AG20443 (cell line): ENCODE data around the gene CD44.

Experiments used
- DNase-seq: peaks from one replicate; pipeline ENCODE4 v3.0.0; 2012; ENCODE audit warnings: low spot score, mixed read lengths

CD44 gene

DNA sequence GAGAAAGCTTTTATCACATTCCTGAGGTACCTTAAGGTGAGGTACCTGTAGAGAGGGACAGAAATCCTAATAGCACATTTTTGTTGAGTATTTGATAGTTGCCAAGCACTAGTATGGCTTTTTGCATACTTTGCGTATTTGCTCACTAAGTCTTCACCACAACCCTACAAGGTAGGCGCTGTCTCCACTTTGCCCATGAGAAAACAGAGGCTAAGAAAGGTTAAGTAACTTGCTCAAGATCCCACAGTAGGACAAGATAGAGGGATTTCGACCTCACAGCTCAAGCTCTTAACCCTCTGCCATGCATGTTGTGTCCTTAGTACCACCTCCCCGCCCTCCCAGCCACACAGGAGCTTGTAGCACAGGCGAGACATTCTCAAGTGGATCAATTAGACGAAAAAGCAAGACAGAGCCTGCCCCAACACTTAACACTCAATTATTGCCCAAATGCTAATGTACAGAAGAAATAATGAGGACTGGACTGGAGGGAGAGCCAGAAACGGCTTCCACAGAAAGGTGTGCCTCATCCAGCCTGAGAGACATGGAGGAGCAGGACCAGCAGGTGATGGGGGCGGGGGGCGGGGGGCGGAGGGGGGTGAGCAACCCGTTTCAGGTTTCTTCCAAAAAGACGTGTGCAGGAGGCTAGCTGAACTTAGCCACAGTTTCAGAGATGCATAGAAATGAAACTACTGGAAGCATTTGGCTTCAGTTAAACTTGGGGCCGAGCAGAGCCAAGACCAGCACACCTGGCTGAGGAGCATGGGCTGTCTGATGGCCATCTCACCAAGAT is 26.7 kb upstream of the CD44 start:
- DNase-seq = no peak

- DNase-seq = no peak
These were observed 26.2 kb upstream of the CD44 start for GRCh38 chr11:35112846-35113105.

DNA sequence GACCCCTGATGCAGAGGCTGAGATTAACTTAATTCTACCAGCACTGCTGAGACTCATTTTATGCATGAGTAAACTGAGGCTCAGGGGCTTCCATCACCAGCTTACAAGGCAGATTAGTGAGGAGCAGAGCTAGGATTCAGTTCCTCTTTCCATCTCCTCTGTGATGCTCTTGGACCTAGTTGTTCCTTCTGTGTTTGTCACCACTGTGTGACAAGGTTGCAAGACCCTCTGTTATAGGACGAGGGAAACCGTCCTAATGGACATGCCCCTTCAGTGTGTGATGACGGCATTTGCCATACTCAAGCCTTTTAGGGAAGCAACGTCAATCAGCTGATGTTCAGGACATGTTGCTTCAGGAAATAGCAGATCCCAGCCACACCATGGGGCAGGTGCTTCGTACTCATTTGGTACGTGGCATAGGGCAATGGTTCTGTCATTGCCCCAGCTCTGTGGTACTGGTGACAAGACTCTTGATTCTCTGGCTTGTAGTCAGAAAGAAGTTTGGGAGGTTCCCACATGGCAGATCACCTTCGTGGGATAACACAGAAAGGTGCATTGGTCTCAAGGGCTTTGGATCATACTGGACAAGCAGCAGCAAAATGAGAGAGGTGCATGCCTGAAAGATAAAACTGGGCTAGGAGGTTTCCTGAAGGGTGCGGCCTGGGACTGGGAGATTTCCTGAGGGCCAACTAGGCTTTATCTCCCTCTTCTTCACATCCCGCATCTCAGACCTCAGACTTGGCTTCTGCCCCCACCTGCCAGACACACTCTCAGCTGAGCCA is 23.9 kb upstream of the CD44 start:
- no peak for DNase-seq

DNA sequence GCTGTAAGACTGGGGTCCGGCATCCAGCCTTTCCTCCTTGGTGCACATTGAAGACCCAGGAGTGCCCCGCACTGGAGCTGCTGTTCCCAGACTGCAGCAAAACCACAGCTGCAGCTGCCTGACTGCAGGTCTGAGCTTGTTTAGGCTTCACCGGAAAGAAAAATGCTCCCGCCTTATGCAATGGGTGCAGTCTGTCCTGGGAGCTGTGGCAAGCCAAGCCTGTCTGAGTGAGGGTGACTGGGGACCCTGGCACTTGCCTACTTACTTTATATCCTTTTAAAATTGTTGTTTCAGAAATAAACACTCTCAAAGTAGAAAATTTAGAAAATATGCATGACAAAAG is 23.3 kb upstream of the CD44 start:
- DNase-seq = no peak

GRCh38 chr11:35116245-35116644 is 22.7 kb upstream of the CD44 start:
- no peak for DNase-seq

- DNase-seq = peak; percentile 19
These were observed 22.0 kb upstream of the CD44 start for GRCh38 chr11:35116762-35117640.

DNA sequence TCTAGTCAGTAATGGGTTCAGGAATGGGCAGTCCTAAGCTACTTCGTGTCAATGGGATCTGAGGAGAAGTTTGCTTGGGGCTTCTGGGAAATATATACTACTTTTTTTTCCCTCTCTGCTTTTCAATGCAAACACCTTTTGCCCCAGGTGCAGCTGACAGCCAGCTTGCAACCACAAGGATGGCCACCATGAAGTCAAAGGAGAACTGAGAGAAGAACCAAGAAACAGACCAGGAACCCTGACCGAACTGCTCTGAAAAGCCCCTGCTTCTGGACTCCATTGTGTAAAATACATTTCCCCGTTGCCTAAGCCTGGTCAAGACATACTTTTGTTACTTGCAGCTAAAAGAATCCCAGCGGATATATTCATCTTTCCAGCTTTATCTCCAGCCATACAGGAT is 20.1 kb upstream of the CD44 start:
- DNase-seq = no peak

GRCh38 chr11:35121326-35121865 is 17.6 kb upstream of the CD44 start:
- DNase-seq = no peak

- no peak for DNase-seq
These were observed 16.7 kb upstream of the CD44 start for GRCh38 chr11:35122308-35122707.

DNA sequence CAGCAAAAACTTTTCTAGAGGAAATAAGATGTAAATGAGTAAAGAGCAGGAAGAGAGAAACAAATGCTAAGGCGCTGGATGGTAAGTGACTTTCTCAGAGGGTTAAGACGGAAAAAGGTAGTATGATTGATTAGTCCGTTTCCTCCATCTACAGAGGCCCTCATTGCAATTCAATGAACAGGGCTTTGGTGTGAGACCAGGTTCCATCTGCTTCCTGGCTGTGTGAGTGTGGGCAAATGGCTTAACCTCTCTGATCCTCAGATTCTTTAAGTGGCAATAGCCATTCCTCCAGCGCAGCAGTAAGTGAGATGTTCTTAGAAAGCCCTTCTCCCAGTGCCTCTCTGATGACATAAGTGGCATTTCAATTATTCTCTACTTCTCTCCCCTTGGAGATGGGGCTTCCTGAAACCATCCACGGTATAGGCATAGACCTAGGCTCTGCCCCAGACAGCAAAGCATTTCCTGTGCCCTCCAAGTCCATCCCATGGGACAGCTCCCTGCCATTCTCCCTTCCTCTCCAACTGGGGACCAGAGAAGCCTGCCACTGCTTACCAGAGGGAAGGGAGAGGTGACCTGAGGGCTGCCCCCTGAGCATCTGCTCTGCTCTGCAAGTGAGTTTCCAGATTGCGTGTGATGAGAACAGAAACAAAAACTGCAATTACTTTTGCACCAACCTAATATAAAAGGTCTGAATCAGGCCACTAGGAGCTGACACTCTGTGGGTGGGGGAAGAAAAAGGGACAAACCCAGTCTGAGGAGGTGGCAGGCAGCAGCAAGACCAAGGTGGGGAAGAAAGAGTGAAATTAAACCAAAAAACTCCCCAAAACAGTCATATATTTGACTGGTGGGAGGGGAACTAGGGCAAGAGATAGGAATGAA is 12.7 kb upstream of the CD44 start:
- peak; percentile 12 for DNase-seq

DNA sequence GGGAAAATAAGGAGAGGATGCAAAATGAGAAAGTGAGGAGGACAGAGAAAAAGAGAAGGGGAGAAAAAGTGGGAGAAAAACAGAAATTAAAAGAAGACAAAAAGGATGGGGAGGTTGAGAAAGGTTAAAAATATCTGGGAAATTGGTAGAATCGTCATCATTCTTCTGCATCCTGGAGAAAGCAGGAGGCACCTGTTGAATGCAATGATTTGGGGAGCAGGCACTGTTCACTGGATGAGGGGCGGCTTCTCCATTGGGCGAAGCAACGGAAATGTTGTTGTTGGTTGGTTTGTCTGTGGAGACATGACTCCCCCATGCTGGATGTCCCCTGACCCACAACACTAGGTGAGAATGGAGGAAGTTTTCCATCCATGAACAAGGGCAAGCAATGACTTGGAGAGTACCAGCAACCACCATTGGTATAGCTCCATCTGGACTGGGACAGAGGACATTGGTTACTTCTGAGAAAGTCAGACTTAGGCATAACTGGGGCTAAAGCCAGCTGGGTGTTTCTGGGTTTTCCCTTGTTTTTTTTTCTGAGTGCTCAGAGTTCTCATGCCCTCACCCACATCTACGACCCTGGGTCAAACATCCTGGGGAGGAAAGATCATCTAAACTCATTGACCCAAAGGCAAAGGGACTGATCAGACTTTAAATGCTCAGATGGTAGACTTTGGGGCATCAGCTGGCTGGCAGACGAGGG is 11.9 kb upstream of the CD44 start:
- no peak for DNase-seq

GRCh38 chr11:35127619-35128018 is 11.4 kb upstream of the CD44 start:
- DNase-seq = no peak

GRCh38 chr11:35131094-35131493 is 7.9 kb upstream of the CD44 start:
- no peak for DNase-seq

GRCh38 chr11:35131886-35132285 is 7.1 kb upstream of the CD44 start:
- no peak for DNase-seq

DNA sequence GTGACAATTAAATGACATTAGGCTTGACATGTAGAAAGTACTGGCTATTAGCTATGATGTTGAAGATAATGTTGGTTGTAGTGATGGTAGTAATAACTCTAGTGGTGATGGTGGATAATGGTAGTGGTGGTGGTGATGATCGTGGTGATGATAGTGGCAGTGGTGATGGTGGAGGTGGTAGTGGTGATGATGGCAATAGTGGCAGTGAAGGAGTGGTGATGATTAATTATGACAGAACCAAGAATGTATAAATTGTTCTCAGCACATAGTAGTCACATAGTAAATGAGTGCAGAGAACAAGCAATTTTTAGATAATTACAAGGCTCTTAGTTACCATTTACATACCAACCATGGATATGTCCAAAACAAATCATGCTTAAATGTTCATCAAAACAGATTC is 5.3 kb upstream of the CD44 start:
- no peak for DNase-seq

DNA sequence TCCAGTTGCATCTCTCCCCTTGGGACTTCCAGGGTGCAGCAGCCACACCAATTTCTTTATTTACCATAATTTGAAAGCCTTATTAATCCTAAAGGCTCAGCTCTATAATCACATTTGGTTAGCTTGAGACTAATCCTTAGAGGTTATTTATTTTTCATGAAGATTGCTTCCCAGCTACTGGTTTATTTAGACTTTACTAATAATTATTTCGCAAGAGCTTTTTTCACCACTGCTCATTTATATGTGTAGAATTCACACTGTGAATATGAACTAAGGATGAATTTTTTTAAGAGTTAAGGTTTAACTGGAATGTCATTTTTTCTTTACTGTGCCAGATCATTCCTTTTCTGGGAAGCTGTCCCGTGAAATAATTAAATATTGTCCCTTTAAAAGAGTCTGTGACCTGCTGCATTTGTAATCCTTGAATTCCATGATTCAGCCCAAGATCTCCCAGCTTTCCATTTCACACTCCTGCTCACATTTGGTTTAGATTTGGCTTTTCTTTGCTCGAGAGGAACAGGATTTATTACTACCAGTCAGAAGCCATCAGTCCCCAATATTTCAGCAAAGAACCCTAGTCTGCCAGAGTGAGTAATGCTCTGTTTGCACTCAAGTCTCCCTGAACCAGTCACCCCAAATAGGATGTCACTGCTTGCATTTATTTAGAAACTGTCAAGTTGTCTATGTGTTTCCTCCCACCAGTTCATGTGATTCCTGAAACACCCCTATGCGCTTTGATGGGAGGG is 4.4 kb upstream of the CD44 start:
- DNase-seq = peak; percentile 42

GRCh38 chr11:35135222-35135621 is 3.7 kb upstream of the CD44 start:
- DNase-seq = no peak

GRCh38 chr11:35136311-35136710 is 2.7 kb upstream of the CD44 start:
- DNase-seq = no peak

GRCh38 chr11:35138058-35138457 is 913 bp upstream of the CD44 start:
- no peak for DNase-seq

GRCh38 chr11:35138606-35138942 is 397 bp upstream of the CD44 start:
- no peak for DNase-seq
